ENCODE results near the gene TMEM52.
"Not testable (repeated sequence)": the region's sequence is repeated elsewhere in the genome, so short reads cannot be mapped to it uniquely, and the experiment has no call there.

Gene TMEM52

GRCh38 chr1:1945782-1946393, 26.8 kb upstream of the TMEM52 start:
- DNase-seq: no peak

- DNase-seq: no peak
Observed at GRCh38 chr1:1943834-1944570, 24.9 kb upstream of the TMEM52 start.

DNA sequence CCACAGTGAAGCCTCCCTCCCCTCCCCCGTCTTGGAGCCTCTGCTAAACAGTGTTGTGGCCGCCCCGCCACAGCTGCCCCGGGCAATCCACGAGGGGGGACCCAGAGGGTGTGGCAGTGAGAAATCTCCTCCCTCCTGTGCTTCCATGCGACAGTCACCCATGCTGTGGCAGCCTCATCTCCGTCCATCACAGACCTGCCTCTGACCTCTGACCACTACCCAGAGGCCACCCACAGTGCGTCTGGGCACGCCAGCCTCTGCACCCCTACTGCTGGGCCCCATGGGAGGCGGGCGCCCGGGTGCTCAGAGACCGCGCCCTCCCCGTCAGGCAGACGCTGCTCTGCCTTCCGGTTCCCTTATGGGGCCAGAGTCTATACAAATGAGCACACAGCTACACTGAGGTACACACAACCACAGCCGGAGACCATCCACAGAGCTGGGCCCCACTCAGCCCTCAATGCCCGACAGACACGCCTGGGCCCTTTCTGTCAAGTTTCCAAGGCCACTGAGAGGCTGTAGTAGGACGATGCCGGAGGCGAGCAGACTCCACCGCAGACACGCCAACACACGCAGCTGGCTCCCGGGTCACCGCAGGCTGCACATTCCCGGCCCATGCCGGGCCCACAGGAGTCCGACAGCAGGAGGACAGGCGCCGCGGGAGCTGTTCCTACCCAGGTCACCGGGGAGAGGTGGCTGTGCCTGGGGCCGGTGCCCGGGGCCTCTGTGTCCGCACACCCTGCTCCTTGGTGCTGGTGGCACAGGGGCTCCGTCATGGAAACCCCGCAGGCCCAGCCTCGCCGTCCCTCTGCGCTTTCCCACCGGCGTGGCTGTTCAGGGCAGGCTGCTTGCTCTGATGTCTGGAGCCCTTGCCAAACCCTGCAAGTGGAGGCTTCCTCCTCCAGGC, 23.9 kb upstream of the TMEM52 start:
- DNase-seq: no peak

DNA sequence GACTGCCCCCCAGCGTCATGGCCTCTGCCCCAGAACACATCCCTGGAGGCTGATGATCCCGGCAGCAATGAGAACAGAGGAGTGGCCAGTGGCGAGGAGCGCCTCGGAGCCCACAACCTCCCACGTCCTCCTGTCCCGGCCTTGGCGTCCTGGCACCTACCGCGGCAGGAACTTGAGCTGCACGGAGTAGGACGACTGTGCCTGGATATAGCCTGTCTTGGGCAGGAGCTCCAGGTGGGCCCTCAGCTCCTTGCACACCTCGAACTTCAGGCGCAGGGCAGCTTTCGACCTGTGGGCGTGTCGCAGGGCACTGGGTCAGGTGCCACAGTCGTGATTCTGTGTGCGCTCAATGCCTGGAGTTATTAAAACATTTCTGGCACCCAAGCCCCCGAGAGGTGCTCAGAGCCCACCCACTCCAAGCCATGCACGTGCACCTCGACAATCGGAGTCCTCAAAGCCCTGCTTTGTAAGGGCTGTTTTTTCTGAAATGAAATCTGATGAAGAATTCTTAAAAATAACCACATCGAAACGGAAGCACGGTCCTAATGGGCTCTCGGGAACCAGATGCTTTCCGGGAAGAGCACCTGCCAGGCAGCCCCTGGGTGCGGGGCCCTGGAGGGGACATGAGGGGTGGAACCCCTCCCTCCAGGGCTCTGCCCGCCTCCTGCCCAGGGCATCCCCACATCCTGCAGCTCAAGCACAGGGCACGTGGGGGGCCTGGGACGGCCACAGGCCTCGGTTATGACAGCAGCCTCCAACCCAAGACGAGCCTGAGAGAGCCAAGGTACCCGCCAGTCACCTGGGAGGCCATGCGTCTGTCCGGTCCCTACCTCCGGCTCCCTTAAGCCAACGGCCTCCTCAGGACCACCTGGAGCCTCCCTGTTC, 23.0 kb upstream of the TMEM52 start:
- no peak for DNase-seq

DNA sequence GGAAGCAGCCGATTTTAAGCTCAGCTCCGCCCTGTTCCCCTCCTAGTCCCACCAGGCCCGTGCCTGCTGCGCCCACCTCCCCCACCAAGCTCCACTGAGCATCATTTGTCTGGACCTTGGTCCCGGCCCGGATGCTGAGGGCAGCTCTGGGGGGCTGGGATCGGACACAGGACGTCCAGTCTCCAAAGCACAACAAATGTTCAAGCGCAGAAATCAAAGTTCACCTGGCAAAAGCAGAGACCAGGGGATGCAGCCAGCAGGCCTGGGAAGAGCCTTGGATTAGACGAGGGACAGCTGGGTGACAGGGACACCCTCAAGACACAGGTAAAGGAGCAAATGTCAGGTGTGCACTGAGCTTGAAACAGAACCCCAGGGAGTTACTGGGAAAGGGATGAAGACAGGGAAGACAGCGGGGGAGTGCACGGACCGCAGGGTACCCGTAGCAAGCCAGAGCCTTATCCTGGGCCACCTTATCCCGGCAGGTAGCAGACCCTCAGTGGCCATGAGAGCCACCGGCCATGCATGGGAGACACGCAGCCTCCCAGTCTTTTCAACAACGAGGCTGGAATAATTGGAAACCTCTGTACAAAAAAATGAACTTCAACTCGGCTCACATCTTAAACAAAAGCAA, 22.2 kb upstream of the TMEM52 start:
- no peak for DNase-seq

DNA sequence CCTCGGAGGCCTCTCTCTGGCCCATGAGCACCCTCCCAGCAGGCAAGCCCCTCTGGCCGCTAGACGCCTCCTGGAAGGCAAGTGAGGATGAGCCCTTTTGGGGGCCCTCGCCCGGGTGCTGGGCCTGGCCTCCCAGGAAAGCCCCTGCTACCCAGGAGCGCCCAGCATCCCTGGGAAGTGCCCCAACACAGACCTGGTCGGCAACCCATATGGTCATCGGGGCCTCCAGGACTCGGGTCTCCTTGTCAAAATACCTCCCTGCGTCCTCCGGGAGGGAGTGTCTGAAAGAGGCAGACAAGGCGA, 21.0 kb upstream of the TMEM52 start:
- no peak for DNase-seq

DNA sequence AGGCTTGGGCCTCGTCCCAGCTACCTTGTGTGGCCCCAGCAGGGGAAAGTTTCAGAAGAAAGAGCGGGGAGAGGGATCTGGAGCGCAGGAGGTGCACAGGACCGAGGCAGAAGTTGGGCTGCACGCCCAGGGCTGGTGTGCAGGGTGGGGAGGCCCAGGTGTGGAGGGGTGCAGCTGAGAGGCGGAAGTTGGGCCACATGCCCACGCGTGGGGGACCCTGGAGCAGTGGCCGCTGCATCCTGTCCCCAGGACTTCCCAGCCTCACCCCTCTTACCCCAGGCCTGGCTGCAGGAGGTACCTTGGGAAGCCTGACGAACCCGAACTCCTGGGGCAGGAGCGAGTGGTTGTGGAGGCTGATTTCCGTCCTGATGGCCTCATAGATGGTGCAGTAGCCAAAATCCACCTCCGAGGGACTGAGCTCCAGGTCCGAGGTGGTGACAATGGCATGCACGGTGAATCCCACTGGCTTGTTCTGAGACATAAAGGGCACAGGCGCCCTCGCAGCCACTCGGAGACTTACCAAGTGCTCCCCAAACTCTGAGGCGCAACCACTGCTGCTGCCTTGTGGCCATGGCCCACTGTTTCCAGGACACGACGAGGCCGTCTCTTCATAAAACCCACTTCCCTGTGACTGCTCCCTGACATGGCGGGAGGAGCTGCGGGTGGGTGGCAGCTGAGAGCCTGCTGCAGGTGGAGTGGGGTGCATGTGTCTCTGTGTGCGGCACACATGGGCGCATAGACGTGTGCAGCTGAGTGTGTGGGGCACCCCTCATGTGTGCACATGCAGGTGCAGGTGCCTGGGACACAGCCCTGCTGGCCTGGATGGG, 20.4 kb upstream of the TMEM52 start:
- no peak for DNase-seq

DNA sequence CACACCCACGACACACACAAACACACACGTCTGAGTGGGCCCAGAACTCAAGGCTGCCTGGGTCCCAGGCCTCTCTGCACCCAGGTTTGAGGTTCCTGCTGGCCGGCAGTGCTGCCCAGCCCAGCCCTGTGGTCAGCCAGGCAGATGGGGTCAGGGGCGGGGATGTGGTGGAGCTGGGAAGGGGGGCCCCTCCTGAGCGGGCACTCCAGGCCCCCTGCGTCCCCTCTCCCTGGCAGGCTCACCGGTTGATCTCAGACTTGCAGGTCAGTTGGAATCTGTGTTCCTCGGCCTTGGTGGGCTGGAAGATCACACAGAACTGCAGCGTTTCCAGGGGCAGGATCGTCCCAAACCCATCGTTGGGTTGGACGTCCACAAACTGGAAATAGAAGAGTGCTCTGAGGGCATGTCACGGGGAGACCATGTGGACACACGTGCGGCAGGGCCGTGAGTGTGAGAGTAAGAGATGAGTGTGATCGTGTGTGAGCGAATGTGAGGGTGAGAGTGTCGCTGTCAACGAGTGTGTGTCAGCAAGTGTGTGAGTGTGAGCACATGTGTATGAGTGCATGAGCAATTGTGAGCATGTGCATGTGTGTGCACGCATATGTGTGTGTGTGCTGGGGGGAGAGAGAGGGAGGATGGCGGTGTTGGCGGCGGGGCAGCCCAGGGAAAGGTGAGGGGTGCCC, 19.7 kb upstream of the TMEM52 start:
- DNase-seq: no peak

DNA sequence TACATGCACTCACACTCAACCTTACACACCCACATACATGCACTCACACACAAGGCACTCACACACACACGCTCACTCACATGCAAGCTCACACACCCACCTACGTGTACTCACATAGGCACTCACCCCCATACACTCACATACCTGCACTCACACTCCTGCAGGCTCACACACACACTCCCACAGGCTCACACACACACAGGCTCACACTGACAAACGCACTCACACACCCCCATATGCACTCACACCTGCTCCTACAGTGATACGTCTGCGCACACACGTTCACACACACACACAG, 19.1 kb upstream of the TMEM52 start:
- no peak for DNase-seq

DNA sequence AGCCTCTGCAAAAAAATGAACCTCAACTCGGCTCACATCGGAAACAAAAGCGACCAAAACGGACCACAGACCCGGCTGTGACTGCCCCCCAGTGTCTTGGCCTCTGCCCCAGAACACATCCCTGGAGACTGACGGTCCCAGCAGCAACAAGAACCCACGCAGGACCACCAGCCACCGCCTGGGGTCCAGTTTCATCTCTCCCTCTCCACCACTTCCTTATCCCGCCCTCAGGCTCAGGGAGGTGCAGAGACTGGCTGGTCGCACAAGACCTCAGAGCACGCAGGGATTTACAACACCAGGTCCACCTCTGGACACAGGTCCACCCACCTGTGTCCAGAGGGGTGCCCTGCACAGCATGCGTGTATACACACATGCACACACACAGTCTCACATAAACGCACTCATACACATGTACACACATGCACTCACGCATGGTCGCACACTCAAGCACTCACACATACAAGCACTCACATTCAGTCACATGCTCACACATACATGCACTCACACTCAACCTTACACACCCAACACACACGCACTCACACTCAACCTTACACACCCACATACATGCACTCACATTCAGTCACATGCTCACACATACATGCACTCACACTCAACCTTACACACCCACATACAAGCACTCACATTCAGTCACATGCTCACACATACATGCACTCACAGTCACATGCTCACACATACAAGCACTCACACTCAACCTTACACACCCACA, 18.6 kb upstream of the TMEM52 start:
- no peak for DNase-seq

GRCh38 chr1:1937061-1937460, 18.0 kb upstream of the TMEM52 start:
- no peak for DNase-seq

DNA sequence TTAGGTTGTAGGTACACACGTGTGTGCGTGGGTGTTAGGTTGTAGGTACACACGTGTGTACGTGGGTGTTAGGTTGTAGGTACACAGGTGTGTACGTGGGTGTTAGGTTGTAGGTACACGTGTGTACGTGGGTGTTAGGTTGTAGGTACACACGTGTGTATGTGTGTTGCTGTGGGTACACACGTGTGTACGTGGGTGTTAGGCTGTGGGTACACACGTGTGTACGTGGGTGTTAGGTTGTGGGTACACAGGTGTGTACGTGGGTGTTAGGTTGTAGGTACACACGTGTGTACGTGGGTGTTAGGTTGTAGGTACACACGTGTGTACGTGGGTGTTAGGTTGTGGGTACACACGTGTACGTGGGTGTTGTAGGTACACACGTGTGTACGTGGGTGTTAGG, 15.8 kb upstream of the TMEM52 start:
- not testable (repeated sequence) for DNase-seq

DNA sequence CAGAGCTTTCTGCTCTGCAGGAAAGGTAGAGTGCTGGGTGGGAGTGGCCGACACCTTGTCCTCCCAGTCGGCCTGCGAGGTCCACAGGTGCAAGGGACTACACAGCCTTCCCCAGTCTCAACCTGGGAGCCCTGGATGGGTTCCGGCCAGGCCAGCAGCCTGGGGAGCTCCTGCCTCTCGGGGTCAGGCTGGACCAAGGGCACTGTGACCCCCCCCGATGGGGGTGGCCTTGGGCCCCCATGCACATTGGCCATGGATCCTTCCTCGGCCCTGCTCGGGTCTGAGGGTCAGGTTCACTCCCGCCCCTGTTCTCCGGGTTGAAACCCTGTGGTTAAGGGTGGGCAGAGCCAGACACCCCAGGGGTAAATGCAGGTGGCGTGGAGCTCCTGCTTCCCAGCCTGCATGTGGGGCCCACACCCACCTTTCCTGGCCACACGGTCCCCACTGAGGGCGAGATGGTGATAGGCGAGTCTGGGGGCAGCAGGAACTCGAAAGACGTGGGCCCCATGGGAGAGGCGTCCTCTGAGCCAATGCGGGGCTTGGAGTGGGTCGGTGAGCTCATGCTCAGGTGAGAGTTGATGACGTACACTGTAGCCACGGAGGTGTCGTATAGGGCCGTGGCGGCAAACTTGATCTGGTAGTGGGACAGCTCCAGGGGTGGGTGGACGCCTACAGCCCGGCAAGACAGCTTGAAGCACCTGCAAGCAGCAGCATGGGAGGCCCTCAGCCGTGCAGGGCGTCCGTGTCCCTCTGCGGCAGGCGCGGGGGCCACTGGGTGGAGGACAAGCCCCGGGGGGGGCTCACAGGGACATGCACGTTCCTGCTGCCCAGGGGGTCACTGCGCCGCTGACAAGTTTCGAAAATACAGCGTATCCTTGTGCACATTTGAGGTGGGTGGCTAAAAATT, 10.8 kb upstream of the TMEM52 start:
- DNase-seq: no peak

DNA sequence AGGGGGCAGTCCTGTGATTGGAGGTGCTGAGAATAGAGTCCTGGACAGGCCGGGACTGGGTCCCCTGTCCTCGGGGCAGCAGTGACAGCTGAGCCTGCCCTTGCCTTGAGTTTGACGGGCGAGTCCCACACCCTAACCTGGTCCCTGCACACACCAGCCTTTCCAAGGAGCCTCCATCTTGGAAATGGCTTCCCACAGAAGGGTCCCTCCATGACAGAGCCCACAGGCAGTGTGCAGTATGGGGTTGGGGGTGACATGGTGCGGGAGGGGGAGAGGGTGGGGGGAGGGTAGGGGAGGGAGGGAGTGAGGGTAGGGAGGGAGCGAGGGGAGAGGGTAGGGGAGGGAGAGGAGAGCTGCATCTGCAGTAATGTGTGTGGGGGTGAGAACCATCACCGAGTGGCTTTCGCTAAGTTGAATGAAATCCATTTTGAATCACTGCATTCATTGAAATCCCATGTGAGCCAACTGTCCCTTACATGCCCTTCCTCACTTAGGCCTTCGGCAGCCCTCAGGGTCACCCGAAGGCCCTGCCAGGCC, 10.1 kb upstream of the TMEM52 start:
- DNase-seq: no peak

- no peak for DNase-seq
Observed at GRCh38 chr1:1928231-1929101, 9.4 kb upstream of the TMEM52 start.

GRCh38 chr1:1927751-1928150, 8.7 kb upstream of the TMEM52 start:
- no peak for DNase-seq

- DNase-seq: no peak
Observed at GRCh38 chr1:1926886-1927660, 8.0 kb upstream of the TMEM52 start.

All from NCI-H1092 (cell line).